Suprapubic skin (tissue), 4 donors: ENCODE data around the gene ACSS1.

Source experiments
- EP300 ChIP-seq: sonication (generic); formaldehyde crosslinking; IDR thresholded peaks from one replicate; pipeline ENCODE4 v1.6.1; 2017; ENCODE audit warnings: antibody characterized with exemption
- POLR2A ChIP-seq, 2 donors: fragments of 450-650 bp; IDR thresholded peaks; one replicate each; pipeline ENCODE4 v1.6.1; 2017; ENCODE audit warnings: antibody characterized with exemption in 2 of 2, mild to moderate bottlenecking in 2 of 2, moderate library complexity in 2 of 2
- POLR2AphosphoS5 ChIP-seq, 3 donors: sonication (generic); formaldehyde crosslinking; IDR thresholded peaks; one replicate each; pipeline ENCODE4 v1.6.1; 2017; ENCODE audit warnings: antibody characterized with exemption in 3 of 3
- TF ChIP-seq, protein P1 (sequence below), 2 donors: fragments of 200-600 bp in 1 of 2; fragments of 450-650 bp in 1 of 2; sonication (generic) in 1 of 2; IDR thresholded peaks; one replicate each; pipeline ENCODE4 v1.5.1; 2016 to 2019; ENCODE audit warnings: antibody characterized with exemption in 2 of 2, mild to moderate bottlenecking in 1 of 2, moderate library complexity in 1 of 2

DNA sequence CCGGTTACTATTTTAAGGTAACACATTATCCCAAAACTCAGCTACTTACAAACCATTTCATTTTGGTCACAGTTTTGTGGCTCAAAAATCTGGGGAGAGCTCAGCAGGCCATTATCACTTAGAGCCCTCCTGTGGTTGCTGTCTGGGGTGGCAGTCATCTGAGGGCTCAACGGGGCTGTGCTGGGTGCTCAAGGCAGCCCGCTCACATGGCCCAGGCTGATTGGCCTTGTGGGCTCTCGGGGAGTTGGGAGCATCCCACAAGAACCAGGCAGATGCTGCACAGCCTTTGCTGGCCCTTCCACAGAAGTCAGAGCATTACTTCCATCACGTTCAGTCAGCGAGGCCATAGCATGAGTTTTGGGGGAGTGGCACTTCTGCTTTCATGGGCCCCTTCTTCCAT lies 30.3 kb upstream of the ACSS1 start:
- TF ChIP-seq, protein P1, sequence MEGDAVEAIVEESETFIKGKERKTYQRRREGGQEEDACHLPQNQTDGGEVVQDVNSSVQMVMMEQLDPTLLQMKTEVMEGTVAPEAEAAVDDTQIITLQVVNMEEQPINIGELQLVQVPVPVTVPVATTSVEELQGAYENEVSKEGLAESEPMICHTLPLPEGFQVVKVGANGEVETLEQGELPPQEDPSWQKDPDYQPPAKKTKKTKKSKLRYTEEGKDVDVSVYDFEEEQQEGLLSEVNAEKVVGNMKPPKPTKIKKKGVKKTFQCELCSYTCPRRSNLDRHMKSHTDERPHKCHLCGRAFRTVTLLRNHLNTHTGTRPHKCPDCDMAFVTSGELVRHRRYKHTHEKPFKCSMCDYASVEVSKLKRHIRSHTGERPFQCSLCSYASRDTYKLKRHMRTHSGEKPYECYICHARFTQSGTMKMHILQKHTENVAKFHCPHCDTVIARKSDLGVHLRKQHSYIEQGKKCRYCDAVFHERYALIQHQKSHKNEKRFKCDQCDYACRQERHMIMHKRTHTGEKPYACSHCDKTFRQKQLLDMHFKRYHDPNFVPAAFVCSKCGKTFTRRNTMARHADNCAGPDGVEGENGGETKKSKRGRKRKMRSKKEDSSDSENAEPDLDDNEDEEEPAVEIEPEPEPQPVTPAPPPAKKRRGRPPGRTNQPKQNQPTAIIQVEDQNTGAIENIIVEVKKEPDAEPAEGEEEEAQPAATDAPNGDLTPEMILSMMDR (IDR thresholded peaks at IDR 0.05): no peak
- TF ChIP-seq POLR2A (IDR thresholded peaks at IDR 0.05) (no peak), POLR2AphosphoS5 (IDR thresholded peaks at IDR 0.05) (no peak), EP300 (no peak)
